ENCODE measurements around the gene ID4. TPM values are rescaled to one million over a fixed set of nuclear protein-coding genes. Genes with fewer than 3 reads are reported as not detected.

Gene ID4
- total and polyA plus RNA-seq, 7 donors = 4.2 to 9.1 (median 5.3) TPM

GRCh38 chr6:19857139-19857538 is 20.0 kb downstream of the ID4 start:
- Histone ChIP-seq H3K4me3 (no peak overlapping the region), H3K27me3 (no peaks in the 10 kb centered on the region), H3K9me3 (no peaks in the 10 kb centered on the region), H3K36me3 (no peaks in the 10 kb centered on the region), H3K4me1 (no peaks in the 10 kb centered on the region), H3K27ac (no peak overlapping the region)
- no peak for DNase-seq
- intact Hi-C loops (cut with DNase I) = loop anchor here (10.0 kb wide), 3 partner anchors 402 to 862 kb away; no protein-coding TSS in a partner anchor
- TF ChIP-seq CTCF (IDR thresholded peaks at IDR 0.05) (no peak), POLR2AphosphoS5 (IDR thresholded peaks at IDR 0.05) (no peak), EP300 (IDR thresholded peaks at IDR 0.05) (no peak), POLR2A (IDR thresholded peaks at IDR 0.05) (no peak)
- 90 to 94% methylated on average over 3 of the region's 3 CpGs for WGBS, 2 donors

GRCh38 chr6:19857703-19858102 is 20.5 kb downstream of the ID4 start:
- intact Hi-C loops (cut with DNase I) = loop anchor here (10.0 kb wide), 3 partner anchors 403 to 863 kb away; no protein-coding TSS in a partner anchor
- no peak for DNase-seq

GRCh38 chr6:19860235-19860877 is 23.2 kb downstream of the ID4 start:
- no peak overlapping the region for H3K27ac ChIP-seq
- intact Hi-C loops (cut with DNase I) = no loop called here
- 11 to 52% methylated on average over 4 of the region's 4 CpGs for WGBS, 2 donors
- TF ChIP-seq CTCF (IDR thresholded peaks at IDR 0.05) (no peak), POLR2A (IDR thresholded peaks at IDR 0.05) (no peak), POLR2AphosphoS5 (IDR thresholded peaks at IDR 0.05) (no peak), EP300 (IDR thresholded peaks at IDR 0.05) (no peak)
- H3K36me3 ChIP-seq = no peaks in the 10 kb centered on the region
- no peak for DNase-seq
- no peak overlapping the region for H3K4me3 ChIP-seq
- no peaks in the 10 kb centered on the region for H3K4me1 ChIP-seq
- no peaks in the 10 kb centered on the region for H3K27me3 ChIP-seq
- no peaks in the 10 kb centered on the region for H3K9me3 ChIP-seq

More at GRCh38 chr6:19857703-19858102, 20.5 kb downstream of the ID4 start:
- no peaks in the 10 kb centered on the region for H3K36me3 ChIP-seq
- WGBS, 2 donors = 81 to 82% methylated on average over 4 of the region's 4 CpGs
- no peaks in the 10 kb centered on the region for H3K27me3 ChIP-seq
- H3K9me3 ChIP-seq = no peaks in the 10 kb centered on the region
- H3K4me3 ChIP-seq = no peak overlapping the region
- H3K4me1 ChIP-seq = no peaks in the 10 kb centered on the region
- TF ChIP-seq POLR2A (IDR thresholded peaks at IDR 0.05) (no peak), EP300 (IDR thresholded peaks at IDR 0.05) (no peak), POLR2AphosphoS5 (IDR thresholded peaks at IDR 0.05) (no peak), CTCF (IDR thresholded peaks at IDR 0.05) (no peak)
- H3K27ac ChIP-seq = no peak overlapping the region

- TF ChIP-seq EP300 (IDR thresholded peaks at IDR 0.05) (no peak), POLR2A (IDR thresholded peaks at IDR 0.05) (no peak), POLR2AphosphoS5 (IDR thresholded peaks at IDR 0.05) (no peak), CTCF (IDR thresholded peaks at IDR 0.05) (no peak)
- H3K27ac ChIP-seq = no peak overlapping the region
- no peaks in the 10 kb centered on the region for H3K36me3 ChIP-seq
- no peaks in the 10 kb centered on the region for H3K9me3 ChIP-seq
- DNase-seq = no peak
- H3K4me3 ChIP-seq = no peak overlapping the region
- H3K27me3 ChIP-seq = no peaks in the 10 kb centered on the region
- no peaks in the 10 kb centered on the region for H3K4me1 ChIP-seq
- intact Hi-C loops (cut with DNase I) = no loop called here
- WGBS, 2 donors = 28 to 86% methylated on average over 3 of the region's 3 CpGs
Measured at GRCh38 chr6:19864285-19864684, 27.1 kb downstream of the ID4 start.

- H3K9me3 ChIP-seq = no peaks in the 10 kb centered on the region
- intact Hi-C loops (cut with DNase I) = no loop called here
- no peak overlapping the region for H3K27ac ChIP-seq
- H3K36me3 ChIP-seq = no peaks in the 10 kb centered on the region
- no peak overlapping the region for H3K4me3 ChIP-seq
- DNase-seq = no peak
- WGBS, 2 donors = 9 to 41% methylated on average over 1 of the region's 1 CpG
- H3K4me1 ChIP-seq = no peaks in the 10 kb centered on the region
- no peaks in the 10 kb centered on the region for H3K27me3 ChIP-seq
- no peak for TF ChIP-seq EP300 (IDR thresholded peaks at IDR 0.05)
- no peak for TF ChIP-seq POLR2AphosphoS5 (IDR thresholded peaks at IDR 0.05)
- TF ChIP-seq POLR2A (IDR thresholded peaks at IDR 0.05) = no peak
- no peak for TF ChIP-seq CTCF (IDR thresholded peaks at IDR 0.05)
Measured at GRCh38 chr6:19865178-19865577, 28.0 kb downstream of the ID4 start.
